G401.6 (cell line): ENCODE data around the gene DYRK3.
"Not testable (repeated sequence)": the region's sequence is repeated elsewhere in the genome, so short reads cannot be mapped to it uniquely, and the experiment has no call there.

ENCODE experiments used
- FAIRE-seq: peaks from 2 replicates; lab custom pipeline; 2012; peaks lifted over from hg19 to GRCh38; lab: Jason Lieb, UNC

DYRK3 gene

DNA sequence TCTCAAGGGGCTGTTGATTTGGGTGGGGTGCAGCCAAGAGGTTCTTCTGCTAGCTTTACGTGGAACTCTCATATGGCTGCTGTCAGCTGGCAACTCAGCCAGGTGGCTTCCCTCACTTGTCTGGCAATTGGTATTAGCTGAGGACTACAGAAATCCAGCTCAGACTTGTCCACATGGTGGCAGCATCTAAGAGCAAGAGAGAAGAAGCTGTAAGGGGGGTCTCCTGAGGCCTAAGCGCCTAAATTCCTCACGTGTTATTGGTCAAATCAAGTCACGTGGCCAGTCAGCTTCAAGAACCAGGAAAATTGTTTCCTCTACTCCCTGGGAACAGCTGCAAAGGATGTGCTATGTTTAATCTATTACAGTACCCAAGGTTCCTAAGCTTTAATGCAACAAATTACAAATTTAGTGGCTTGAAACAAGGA is 4.2 kb upstream of the DYRK3 start:
- FAIRE-seq = peak; percentile 88

DNA sequence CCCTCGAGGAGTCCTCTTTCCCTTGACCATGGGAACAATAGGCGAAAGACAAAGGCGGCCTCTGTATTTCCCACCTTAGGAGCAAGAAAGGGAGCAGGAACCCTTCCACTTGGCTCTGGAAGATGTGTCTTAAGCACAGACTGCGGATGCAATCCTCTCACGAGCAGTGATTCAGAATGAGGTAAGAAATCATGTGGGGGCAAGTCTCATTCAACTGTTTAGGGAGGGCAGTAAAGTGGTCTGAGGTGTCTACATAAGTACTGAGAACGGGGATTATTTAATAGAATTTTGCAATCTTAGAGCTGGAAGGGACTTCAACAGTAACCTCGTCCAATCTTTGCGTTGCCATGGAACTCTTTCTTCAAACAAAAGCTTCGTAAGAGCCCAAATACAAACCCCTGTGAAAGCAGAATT is 1.6 kb upstream of the DYRK3 start:
- no peak for FAIRE-seq

DNA sequence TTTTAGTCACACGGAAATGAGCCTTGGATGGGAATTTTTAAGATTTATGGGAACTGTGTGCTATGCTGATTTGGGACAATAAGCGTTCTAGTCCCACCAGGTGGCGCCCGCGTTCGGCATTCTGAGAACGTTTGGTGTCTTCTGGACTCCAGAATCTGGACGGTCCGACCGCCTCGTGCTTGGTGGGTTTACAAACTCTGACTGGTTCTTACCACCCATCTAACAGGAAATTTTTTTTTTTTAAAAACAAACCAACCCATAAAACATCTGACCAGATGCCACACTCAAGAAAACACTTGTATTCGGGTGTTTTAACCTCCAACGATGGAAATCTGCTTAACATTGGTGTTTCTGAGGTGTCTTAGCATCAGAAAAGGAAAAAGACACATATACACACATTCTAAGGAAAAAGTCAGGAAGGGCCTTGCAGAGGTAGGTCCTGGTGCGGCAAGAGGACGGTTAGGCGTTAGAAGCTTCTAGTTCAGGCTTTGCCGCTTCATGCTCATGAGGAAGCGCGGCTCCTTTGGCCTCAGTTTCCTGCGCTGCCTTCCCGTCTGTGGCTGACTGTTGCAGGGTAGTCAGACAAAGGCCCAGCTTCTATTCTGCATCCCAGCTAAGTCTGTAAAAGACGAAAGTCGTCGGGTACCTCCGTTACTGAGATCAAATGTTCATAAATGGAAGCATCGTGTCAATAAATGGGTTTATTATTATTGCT is 814 bp upstream of the DYRK3 start:
- FAIRE-seq = peak; percentile 94

DNA sequence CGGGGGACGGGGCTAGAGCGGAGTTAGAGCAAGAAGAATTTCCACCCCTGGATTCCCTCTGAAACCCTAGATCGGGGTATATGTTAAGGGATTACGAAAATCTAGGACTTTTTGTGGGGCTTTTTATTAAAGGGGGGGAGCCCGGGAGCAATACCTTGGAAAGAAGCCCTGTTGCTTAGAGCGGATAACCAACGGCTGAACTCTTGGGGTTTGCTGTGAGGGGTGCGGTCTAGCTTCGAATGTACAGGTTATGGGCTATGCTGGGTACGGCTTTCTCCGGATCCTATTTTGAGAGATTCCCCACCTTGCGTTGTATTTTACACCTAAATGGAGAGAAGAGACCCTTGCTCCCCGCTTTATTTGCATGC is 626 bp downstream of the DYRK3 start:
- FAIRE-seq = no peak

DNA sequence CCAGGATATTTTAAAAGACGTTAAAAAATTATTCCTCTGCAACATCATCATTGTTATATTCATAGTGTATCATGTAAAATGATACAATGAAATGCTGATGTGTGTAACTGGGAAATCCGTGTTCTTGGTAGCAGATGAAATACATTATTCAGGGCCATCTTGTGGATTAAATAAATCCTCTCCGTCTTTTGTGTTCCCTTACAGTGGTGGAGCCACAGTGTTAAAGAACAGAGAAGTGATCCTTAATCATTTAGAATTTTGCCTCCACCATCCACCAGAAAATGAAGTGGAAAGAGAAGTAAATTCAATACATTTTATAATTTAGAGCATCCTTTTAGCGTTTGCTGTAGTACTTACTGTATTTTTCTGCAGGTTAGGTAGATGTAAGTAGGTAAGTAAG is 1.3 kb downstream of the DYRK3 start:
- no peak for FAIRE-seq

DNA sequence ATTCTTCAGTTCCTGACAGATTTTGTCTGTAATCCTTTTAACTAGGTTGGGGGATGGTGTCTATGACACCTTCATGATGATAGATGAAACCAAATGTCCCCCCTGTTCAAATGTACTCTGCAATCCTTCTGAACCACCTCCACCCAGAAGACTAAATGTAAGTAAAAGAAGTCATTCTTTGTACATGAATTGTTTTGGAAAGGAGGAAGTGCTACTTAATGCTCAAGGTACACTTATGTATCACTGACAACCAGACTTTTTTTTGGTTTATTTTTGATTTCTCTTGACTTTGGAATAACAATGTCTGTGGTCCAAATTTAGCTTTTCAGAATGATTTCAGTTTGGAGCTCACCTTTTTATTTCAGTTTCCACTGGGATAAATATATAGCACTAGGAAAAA is 2.3 kb downstream of the DYRK3 start:
- no peak for FAIRE-seq

DNA sequence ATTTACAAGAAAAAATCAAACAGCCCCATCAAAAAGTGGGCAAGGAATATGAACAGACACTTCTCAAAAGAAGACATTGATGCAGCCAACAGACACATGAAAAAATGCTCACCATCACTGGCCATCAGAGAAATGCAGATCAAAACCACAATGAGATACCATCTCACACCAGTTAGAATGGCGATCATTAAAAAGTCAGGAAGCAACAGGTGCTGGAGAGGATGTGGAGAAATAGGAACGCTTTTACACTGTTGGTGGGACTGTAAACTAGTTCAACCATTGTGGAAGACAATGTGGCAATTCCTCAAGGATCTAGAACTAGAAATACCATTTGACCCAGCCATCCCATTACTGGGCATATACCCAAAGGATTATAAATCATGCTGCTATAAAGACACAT is 6.7 kb downstream of the DYRK3 start:
- FAIRE-seq = not testable (repeated sequence)

DNA sequence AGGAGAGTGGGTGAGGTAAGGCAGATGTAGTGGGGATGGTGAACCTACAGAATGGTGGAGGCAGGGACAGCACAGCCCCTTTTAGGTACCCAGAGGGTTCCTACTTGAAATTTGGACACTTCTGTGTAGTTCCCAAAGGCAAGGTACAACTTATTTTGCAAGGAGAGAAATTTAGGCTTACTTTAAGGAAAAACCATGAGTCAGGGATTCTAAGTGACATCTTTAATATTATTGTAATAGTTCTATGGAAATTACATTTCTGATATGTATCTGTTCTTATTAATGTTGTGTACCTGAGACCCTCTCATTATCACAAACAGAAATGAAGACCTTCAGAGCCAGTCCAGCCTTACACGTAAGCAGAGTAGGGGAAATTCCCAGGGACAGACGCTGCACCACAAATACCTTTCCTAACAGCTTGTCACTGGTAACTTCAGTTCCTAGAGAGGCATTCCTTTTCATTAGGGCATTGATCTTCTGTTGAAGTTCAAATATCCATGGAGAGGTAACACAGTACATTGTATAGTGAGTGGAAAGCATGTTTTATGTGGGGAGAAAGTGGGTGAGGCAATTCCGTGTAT is 7.9 kb downstream of the DYRK3 start:
- FAIRE-seq = no peak

DNA sequence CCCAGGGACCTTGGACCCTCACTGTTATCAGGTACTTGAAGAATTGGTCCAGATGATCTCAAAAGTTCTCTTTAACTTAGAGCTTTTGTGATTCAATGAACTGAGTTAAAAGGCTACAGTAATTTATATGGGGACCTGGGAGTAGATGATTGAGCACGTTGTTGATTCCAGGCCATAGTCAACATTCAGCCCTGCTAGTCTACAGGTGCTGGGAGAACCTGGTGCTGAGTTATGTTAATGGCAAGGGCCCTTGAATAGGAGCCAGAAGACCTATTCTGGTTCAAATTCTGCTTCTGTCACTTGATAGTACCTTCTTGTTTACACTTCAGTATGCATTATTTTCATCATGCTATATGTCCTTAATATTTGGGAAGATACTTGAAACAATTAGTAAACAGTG is 11.2 kb downstream of the DYRK3 start:
- FAIRE-seq = no peak

DNA sequence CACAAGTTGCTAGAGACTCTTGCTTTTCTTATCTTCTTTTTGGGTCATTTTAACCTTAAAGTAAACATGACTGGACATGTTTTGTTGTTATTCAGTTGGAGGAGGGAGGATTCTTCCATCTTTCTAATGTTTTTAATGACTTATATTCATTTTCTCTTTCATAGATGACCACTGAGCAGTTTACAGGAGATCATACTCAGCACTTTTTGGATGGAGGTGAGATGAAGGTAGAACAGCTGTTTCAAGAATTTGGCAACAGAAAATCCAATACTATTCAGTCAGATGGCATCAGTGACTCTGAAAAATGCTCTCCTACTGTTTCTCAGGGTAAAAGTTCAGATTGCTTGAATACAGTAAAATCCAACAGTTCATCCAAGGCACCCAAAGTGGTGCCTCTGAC is 11.9 kb downstream of the DYRK3 start:
- FAIRE-seq = no peak

DNA sequence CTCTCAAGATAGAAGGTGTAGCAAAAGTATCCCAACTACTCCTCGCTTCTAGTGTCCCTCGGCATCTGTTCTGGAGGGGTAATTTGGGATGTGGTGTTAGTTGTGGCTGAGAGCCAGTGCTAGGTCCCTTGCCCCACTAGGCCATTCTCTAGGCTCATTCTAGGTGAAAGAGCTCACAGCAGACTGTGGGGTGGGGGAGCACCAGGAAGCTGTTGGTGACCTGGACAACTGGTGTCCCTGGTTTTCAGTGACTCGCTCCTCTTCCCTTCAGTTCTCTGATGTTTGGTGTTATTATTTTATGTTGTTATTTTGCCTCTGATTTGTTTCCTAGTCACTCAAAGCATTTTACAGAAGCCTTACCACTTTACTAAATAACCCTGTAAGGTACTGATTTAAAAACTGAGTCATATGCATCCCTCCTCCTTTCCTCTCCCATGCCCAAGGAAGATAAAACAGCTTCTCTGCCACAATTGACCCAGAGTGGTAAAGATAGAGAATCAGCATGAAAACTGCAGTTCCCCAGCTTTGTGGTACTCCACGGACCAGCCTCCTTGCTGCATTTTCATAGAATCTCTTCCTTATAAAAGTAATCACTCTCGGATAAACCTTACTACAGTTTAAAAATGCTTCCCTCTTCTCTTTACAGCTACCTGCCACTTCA is 14.1 kb downstream of the DYRK3 start:
- no peak for FAIRE-seq

DNA sequence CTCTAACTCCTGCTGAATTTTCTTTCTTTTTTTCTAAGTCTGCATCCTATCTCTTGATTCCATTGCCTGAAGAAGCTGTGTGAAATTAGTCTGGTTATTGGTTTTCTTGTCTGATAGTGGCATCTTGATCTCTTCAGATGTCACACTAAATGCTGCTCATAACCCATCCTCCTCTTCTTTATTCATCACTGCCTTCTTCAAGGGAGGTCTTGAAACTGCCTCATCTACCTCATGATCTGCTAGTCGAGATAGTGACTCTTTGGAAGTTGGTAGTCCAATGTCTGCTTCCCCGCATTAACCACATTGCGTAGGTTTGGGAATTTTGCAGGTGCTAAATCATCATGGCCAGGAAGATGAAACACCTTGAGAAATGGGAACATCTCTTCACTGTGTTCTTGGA is 15.7 kb downstream of the DYRK3 start:
- no peak for FAIRE-seq

DNA sequence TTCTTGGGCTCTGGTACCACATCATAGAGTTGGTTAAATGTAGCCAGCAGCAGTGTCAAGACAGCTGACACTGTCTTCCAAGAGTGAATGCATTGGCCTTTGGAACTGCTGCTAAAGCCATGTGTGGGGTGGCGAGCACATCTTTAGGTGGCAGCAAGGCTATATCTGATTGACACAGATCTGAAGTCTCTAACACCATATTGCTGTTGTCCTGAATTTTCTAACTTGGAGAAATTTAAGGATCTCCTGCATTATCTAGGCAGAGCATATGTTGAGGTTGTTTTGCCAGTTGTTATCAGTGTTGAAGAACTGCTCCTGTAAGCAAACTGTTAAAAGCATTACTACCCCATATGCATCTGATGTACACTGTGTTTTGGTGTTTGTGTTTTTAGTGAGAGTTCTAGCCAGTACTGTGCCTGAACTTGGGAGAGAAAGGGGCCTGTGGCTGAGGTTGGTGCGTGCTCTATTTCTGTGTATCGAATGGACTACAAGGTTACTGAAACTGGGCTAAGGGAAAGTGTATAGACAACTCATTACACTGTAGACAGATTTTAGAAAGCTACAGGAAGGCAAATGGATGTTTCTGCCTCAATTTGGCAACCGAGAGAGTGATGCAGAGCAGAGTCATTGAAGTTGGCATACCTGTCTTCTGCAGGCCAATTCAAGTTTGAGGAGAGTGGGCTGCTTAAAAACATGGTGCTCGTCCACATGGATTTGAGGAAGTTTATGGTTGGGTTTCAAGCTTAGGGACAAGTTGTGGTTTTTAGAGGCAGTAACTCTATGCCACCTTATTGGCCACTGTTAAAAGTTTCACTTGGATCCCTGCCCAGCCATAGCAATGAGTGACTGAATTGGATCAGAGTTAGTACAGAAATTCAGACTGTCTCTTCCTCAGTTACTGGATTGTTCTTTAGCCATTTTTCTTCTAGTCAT is 16.9 kb downstream of the DYRK3 start:
- no peak for FAIRE-seq

DNA sequence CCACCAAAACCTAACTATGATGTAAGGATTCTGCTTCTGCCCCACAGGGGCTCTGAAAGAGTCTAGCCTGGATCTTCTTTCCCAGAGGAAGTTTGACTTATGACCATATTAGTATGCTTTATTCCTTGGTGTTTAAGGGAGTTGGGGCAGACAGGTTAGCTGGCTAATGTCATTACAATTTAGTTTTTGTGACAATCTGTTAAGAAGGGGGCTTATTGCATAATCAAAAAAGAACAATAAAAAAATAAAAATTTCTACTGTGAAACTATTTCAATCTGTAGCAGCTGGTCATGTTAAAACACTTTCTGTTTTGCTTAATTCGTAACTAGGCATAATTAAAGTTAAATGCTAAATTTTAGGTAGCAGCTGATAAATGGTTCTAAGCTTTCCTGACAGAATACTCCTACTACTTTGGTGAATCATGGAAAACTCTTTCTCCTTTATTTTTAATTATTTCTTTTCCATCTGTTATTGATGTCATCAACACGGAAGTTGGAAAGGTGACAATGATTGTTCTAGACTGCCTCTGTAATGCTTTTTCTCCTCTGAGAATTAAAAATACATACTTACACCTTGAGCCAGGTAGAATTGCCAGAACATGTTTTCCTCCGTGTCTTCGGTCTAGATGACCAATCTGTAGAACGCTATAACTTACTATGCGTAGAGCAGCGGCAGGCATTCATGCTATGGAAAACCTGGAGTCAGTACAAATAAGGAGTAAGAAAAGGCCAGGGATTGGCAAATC is 18.6 kb downstream of the DYRK3 start:
- FAIRE-seq = no peak

DNA sequence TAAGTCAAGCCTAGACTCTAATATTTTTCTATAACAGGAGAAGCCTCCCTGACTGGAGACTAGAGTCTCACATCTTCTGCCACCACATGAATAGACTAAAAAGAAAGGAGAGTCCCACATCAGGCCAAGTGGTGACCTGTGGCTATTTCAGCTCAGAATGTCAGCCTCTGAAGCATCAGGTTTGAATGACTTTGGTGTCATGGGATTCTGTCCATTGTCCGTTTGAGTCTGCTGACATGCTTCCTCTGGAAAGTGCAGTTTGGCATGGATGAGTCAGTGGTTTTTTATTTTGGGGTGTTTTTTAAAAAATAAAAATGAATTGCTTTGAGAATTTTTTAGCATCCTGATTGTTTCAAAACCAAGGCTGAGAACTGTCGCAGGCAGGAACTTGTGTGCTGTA is 19.5 kb downstream of the DYRK3 start:
- no peak for FAIRE-seq

DNA sequence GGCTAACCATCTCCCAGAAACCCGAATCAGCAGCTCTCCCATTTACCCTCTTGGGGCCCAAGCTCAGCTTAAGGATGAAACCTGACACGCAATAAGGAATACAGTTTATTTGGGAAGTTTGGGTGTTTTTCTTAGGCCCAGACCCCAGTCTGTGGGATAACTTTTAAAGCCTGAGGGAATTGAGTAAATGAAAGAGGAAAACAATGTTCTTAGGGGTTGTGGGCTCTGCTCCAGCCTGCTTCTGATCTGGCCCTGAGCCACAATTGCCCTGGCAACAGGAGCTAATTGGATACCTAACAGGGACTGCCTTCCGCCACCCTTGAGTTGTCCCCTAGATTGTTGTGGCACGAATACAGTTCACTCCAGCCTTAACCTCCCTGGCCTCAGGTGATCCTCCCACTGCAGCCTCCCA is 20.1 kb downstream of the DYRK3 start:
- no peak for FAIRE-seq

DNA sequence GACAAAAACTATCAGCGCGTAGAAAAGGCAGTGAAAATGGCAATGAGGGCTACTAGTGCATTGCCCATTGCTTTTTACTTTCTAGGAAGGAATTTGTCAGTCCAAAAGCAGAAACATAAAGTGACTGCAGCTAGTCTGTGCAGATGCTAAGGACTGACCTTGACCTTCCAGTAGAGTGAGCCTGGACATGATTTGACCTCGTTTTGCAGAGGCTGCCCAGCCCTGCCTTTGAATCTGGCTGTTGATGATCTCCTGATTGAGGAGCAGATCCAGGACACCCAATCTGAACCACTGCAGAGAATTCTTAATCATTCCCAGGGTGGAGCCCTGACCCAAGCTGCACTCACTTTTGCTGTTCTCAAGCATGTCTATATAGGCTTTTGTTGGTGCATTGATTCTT is 21.6 kb downstream of the DYRK3 start:
- FAIRE-seq = no peak

DNA sequence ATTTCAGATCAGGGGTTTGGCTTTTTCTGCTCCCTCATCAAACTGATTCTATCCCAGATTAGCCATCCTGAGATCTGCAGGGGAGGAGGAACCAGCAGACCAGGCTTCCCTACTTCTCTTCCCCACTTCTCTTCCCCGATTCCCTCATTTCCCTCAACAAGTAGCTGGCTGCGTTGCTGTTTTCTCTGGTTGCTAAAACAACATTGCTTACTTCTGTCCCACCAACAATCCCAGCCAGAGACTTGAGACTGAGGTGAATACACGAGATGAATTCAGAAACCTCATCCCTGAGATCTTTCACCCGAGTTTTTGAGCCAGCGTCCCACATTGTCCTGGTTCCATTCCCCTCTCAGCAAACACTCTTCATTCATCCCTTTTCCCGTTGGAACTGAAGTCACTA is 22.4 kb downstream of the DYRK3 start:
- no peak for FAIRE-seq

DNA sequence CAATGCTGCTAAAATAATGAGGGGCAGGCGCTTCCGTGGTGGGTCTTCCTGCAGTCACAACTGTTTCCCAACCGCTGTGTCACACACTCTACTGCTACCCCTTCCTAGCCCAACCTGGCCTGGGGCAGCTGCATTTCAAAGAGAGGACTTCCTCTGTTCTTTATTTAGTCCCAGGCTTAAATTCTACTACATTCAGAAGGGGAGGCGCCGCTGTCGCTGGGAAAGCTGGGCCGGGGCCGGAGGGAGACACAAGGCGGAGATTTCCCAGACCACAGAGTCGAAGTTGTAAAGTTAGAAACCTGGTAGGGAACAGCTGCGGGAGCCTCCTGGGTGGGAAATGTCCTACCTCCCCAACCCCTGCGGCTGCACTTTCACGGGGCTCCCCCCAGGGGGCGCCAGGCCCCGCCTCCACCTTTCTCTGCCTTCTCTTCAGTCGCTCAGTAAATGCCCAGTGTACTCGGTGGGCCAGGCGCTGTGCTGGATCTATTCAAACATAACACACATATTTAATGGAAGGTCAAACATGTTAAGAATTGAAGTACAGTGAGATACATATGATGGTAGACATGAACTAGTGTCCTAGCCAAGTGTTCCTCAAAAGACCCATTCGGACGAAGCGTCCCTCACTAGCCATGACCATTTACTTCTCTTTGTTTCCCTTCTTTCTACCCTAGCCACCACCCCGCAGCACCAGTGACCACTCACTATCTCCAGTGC is 23.1 kb downstream of the DYRK3 start:
- FAIRE-seq = no peak

DNA sequence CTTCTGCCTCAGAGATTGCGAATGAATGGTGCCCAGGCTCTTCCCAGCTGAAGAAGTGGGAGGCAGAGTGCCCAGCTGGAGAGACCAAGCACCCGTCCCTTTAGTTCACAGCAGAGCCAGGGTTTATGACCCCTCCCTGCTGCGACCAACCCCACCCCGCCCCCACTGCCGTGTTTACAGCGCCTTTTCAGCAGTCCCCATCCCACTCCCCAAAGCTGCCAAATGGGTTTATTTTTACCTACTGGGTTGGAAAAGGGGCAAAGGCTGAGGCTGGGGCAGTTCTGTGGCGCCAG is 23.6 kb downstream of the DYRK3 start:
- FAIRE-seq = no peak

DNA sequence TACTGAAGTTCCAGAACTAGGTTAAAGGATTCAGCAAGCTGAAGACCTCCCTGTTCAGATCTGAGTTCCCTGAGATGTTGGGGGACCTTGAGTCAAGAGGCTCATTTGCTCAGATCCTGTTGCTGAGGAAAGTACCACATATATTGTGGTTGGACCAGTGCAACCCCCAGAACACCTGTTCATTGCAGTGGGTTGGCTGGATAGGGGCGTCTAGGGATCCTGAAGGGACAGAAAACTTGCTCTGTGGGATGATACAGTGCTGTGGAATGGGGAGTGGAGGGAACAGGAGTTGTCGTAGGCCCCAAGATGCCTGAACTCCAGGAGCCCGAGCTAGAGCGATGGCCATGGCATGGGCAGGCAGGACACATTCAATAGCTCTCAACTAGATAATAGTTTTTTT is 24.8 kb downstream of the DYRK3 start:
- no peak for FAIRE-seq
